ENCODE measurements around the gene AHCY. TPM values are rescaled to one million over a fixed set of nuclear protein-coding genes. Genes with fewer than 3 reads are reported as not detected.
A peak's percentile ranks its signal among the peaks of the same experiment; 100 is the strongest.

The AHCY gene
- total and polyA plus RNA-seq, 8 donors: 89.1 to 121 (median 118) TPM

DNA sequence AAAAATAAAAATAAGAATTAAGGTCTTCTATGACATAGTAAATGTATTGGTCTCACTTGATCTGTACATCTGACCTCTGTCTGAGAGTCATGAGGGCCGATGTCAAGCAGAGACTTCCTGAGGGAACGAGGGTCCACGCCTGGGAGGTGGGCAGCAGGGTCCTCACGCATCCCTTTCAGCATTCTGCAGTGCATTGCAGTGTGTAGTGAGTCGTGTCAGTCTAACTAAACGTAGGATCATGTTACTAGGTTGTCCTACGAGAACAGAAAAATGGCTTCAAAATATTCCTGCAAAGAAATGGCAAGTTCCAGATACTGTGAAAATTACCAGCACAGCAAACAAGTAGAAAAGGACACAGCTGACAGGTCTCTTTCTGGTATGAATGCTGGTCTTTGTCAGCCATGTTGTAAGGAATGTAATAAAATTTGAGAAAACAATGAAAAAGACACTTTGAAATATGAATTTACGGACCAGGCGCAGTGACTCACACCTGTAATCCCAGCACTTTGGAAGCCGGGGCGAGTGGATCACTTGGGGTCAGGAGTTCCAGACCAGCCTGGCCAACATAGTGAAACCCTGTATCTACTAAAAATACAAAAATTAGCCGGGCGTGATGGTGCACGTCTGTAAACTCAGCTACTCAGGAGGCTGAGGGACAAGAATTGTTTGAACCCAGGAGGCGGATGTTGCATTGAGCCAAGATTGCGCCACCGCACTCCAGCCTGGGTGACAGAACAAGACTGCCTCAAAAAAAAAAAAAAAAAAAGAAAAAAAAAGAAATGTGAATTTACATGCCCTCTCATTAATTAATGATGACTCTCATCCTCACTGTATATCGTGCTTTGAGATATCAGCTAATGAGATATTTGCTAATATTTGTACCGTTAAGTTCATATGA is 2.4 kb upstream of the AHCY start:
- no peak overlapping the region for H3K4me3 ChIP-seq
- H3K9me3 ChIP-seq: no peaks in the 10 kb centered on the region
- no peaks in the 10 kb centered on the region for H3K36me3 ChIP-seq
- ATAC-seq (no peak), DNase-seq (peak in 1 of 4 donors; percentile 85)
- H3K4me1 ChIP-seq: peaks cover 9 to 35% of the 10 kb centered on the region in 2 donors
- no peaks in the 10 kb centered on the region for H3K27me3 ChIP-seq
- H3K27ac ChIP-seq: peak overlapping the region in 1 of 2 donors; percentile 48
- TF ChIP-seq, protein P1, sequence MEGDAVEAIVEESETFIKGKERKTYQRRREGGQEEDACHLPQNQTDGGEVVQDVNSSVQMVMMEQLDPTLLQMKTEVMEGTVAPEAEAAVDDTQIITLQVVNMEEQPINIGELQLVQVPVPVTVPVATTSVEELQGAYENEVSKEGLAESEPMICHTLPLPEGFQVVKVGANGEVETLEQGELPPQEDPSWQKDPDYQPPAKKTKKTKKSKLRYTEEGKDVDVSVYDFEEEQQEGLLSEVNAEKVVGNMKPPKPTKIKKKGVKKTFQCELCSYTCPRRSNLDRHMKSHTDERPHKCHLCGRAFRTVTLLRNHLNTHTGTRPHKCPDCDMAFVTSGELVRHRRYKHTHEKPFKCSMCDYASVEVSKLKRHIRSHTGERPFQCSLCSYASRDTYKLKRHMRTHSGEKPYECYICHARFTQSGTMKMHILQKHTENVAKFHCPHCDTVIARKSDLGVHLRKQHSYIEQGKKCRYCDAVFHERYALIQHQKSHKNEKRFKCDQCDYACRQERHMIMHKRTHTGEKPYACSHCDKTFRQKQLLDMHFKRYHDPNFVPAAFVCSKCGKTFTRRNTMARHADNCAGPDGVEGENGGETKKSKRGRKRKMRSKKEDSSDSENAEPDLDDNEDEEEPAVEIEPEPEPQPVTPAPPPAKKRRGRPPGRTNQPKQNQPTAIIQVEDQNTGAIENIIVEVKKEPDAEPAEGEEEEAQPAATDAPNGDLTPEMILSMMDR (IDR thresholded peaks at IDR 0.05): no peak
- intact Hi-C loops (cut with DNase I): no loop called here

DNA sequence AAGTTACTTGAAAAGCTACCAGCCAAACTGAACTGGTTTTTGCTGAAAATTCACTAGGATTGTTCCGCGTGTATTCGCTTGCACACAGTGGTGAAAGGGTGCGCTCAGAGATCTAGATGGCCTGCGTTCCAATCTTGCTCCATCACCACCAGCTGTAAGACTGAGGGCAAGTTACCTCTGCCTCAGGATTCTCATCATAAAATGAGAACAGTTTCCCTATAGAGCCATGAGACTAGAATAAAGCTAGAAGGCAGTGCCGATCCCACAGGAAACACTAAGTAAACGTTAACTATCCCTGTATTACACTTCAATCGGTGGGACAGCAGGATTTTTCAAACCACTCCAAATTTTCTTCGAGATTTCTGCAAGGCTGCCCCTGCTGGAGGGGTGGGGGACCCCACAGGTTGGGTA is 838 bp downstream of the AHCY start:
- H3K9me3 ChIP-seq: no peaks in the 10 kb centered on the region
- no peak for DNase-seq
- peak overlapping the region; percentile 94 to 98 for H3K27ac ChIP-seq
- H3K4me3 ChIP-seq: peak overlapping the region; percentile 89 to 97
- intact Hi-C loops (cut with DNase I): no loop called here
- H3K27me3 ChIP-seq: no peaks in the 10 kb centered on the region
- H3K36me3 ChIP-seq: no peaks in the 10 kb centered on the region
- peaks cover 9 to 44% of the 10 kb centered on the region in 2 donors for H3K4me1 ChIP-seq
- ATAC-seq: no peak
- TF ChIP-seq, protein P1 (IDR thresholded peaks at IDR 0.05): no peak

DNA sequence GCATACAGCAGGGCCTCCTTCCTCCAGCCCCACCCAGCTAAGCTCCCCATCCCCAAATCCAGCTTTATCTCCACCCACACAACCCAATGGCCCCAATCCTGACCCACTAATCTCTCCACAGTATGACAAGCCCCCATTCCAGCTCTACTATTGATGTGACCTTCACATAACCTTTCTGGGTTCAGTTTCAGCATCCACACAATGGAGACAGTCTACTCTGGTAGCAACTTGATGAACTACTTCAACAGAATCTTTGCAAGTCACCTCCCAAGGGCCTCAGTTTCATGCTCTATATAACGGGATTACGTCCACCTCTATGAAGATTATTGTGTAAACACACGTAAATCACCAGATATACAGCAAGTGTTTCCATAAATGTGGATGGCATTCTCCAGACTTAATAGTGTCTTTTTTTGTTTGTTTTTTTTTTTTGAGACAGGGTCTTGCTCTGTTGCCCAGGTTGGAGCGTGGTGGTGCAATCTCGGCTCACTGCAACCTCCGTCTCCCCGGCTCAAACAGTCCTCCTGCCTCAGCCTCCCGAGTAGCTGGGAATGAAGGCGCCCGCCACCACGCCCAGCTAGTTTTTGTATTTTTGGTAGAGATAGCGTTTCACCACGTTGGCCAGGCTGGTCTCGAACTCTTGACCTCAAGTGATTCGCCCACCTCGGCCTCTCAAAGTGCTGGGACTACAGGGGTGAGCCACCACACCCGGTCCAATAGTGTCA is 1.4 kb downstream of the AHCY start:
- TF ChIP-seq, protein P1 (IDR thresholded peaks at IDR 0.05): no peak
- Histone ChIP-seq H3K4me1 (peaks cover 9 to 44% of the 10 kb centered on the region in 2 donors), H3K4me3 (peak overlapping the region; percentile 89 to 97), H3K27me3 (no peaks in the 10 kb centered on the region), H3K9me3 (no peaks in the 10 kb centered on the region), H3K27ac (no peak overlapping the region), H3K36me3 (no peaks in the 10 kb centered on the region)
- ATAC-seq (no peak), DNase-seq (no peak)
- intact Hi-C loops (cut with DNase I): no loop called here

DNA sequence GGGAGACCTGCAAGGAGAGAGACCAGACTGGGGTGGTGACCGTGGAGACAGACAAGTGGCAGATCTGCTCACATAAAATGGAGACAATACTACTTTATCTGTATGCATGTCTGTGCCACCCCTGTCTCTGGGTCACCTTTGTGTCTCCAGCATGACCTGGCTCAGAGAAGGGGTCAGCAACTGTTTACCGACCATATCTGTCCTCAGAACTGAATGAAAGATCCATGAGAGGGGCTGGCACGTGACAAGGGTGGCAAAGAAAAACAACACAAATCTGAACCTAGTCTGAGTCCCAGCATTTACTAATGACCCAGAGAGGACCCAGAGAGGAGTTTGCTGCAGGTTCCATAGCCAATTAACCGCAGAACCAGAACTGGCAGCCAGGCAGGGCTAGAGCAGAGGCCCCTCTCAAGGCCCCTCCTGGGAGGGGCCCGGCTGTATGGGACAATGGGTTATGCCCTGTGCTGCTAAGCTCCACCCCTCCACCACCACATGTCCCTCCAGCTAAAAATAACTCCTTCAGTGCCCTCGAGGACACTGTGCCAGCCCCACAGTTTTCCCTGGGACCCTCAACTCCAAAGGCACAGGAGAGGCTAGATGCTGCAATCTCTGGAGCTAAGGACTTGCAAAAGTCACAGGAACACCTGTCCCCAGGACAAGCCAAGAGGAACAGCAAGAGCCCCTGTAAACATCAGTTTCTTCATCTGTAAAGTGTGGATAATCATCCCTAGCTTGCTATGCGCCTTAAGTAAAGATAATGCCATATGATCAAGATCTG is 2.2 kb downstream of the AHCY start:
- no peaks in the 10 kb centered on the region for H3K9me3 ChIP-seq
- H3K27me3 ChIP-seq: no peaks in the 10 kb centered on the region
- H3K4me3 ChIP-seq: peak overlapping the region in 1 of 2 donors; percentile 97
- no peak overlapping the region for H3K27ac ChIP-seq
- no peaks in the 10 kb centered on the region for H3K36me3 ChIP-seq
- H3K4me1 ChIP-seq: peaks cover 9 to 39% of the 10 kb centered on the region in 2 donors
- ATAC-seq: no peak
- TF ChIP-seq, protein P1 (IDR thresholded peaks at IDR 0.05): no peak
- intact Hi-C loops (cut with DNase I): no loop called here
- no peak for DNase-seq

Data from left lung (tissue), 10 donors.